Gastrocnemius medialis (tissue), 4 donors: ENCODE data around the gene PHRF1. TPM values are rescaled to one million over a fixed set of nuclear protein-coding genes. Genes with fewer than 3 reads are reported as not detected.

ENCODE experiments used
- ATAC-seq, 2 donors: fragments of 150-250 bp; one replicate each; pipeline ENCODE4 v1.9.1; 2016
- DNase-seq, 2 donors: peaks; one replicate each; pipeline ENCODE4 v3.0.0-alpha.2; 2019
- H3K27ac ChIP-seq, 4 donors: fragments of 200-600 bp; sonication (generic); 1 replicate in 1 of 4; 2 replicates in 3 of 4; pipeline ENCODE4 v1.5.1; 2016 to 2018; ENCODE audit warnings: mild to moderate bottlenecking in 2 of 4, moderate library complexity in 1 of 4
- H3K27me3 ChIP-seq, 3 donors: fragments of 200-600 bp; sonication (generic) in 2 of 3; 1 replicate in 1 of 3; 2 replicates in 2 of 3; pipeline versions ENCODE4 v1.5.1 to v1.6.0; 2016 to 2019; ENCODE audit warnings: mild to moderate bottlenecking in 1 of 3, moderate library complexity in 1 of 3
- H3K36me3 ChIP-seq, 2 donors: fragments of 200-600 bp; sonication (generic) in 1 of 2; one replicate each; pipeline ENCODE4 v1.5.1; 2017 to 2018
- H3K4me1 ChIP-seq, 2 donors: fragments of 200-600 bp; sonication (generic) in 1 of 2; one replicate each; pipeline ENCODE4 v1.5.1; 2016 to 2017; ENCODE audit warnings: mild to moderate bottlenecking in 2 of 2
- H3K4me3 ChIP-seq, 4 donors: fragments of 200-600 bp; sonication (generic) in 3 of 4; 1 replicate in 1 of 4; 2 replicates in 3 of 4; pipeline ENCODE4 v1.5.1; 2016 to 2019; ENCODE audit warnings: mild to moderate bottlenecking in 2 of 4
- H3K9me3 ChIP-seq, 3 donors: fragments of 200-600 bp; sonication (generic) in 2 of 3; 1 replicate in 1 of 3; 2 replicates in 2 of 3; pipeline ENCODE4 v1.5.1; 2016 to 2019
- POLR2A ChIP-seq, 2 donors: fragments of 450-650 bp; IDR thresholded peaks; one replicate each; pipeline ENCODE4 v1.6.1; 2017; ENCODE audit warnings: antibody characterized with exemption in 2 of 2, mild to moderate bottlenecking in 2 of 2, moderate library complexity in 2 of 2
- in situ Hi-C, 4 donors: fragments of 200-750 bp; cut with MboI; loops; one replicate each; pipeline versions ENCODE4 v1.15.0 to v1.8.0; 2017; ENCODE audit warnings: low sequenced_read_pairs in 4 of 4
- intact Hi-C: fragments of 100-400 bp; cut with DNase I; formaldehyde crosslinking; loops from one replicate; pipeline ENCODE4 v1.15.1; 2023; ENCODE audit warnings: low total_unique reads
- total RNA-seq, 4 donors: library from RNA; depleted of rRNA; stranded (reverse); fragments of >200 nt; gene quantifications; one replicate each; pipeline versions ENCODE4 v1.1.0 to v1.2.3, GENCODE V29; 2016
- TF ChIP-seq, protein P1 (sequence below), 5 experiments: fragments of 450-650 bp in 3 of 5; fragments of 200-600 bp in 2 of 5; sonication (generic) in 2 of 5; IDR thresholded peaks in 4 of 5; conservative IDR thresholded peaks in 1 of 5; 1 replicate in 4 of 5; 2 replicates in 1 of 5; pipeline ENCODE4 v1.5.1; 2016 to 2019; ENCODE audit warnings: antibody characterized with exemption in 5 of 5, mild to moderate bottlenecking in 3 of 5, moderate library complexity in 3 of 5

Gene PHRF1
- total RNA-seq, 4 donors from 2014 or later: 9.2 to 22.6 (median 20.8) TPM

DNA sequence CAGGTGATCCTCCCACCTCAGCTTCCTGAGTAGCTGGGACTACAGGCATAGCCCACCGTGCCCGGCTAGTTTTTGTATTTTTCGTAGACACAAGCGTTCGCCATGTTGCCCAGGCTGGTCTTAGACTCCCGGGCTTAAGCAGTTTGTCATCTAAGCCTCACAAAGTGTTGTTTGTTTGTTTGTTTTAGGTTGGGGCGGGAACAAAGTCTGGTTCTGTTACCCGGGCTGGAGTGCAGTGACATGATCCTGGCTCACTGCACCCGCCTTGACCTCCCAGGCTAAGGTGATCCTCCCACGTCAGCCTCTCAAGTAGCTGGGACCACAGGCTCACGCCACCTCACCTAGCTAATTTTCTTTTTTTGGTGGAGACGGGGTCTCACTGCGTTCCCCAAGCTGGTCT is 26.9 kb downstream of the PHRF1 start:
- intact Hi-C loops: no loop called here
- Histone ChIP-seq H3K4me3 (no peak overlapping the region), H3K4me1 (no peaks in the 10 kb centered on the region), H3K27me3 (no peaks in the 10 kb centered on the region), H3K27ac (no peak overlapping the region), H3K9me3 (no peaks in the 10 kb centered on the region), H3K36me3 (peaks cover 0 to 93% of the 10 kb centered on the region in 2 donors)
- DNase-seq: no peak
- ATAC-seq: no peak
- TF ChIP-seq POLR2A (IDR thresholded peaks at IDR 0.05): no peak
- TF ChIP-seq, protein P1, sequence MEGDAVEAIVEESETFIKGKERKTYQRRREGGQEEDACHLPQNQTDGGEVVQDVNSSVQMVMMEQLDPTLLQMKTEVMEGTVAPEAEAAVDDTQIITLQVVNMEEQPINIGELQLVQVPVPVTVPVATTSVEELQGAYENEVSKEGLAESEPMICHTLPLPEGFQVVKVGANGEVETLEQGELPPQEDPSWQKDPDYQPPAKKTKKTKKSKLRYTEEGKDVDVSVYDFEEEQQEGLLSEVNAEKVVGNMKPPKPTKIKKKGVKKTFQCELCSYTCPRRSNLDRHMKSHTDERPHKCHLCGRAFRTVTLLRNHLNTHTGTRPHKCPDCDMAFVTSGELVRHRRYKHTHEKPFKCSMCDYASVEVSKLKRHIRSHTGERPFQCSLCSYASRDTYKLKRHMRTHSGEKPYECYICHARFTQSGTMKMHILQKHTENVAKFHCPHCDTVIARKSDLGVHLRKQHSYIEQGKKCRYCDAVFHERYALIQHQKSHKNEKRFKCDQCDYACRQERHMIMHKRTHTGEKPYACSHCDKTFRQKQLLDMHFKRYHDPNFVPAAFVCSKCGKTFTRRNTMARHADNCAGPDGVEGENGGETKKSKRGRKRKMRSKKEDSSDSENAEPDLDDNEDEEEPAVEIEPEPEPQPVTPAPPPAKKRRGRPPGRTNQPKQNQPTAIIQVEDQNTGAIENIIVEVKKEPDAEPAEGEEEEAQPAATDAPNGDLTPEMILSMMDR (IDR thresholded peaks at IDR 0.05 in 4 of 5, conservative IDR thresholded peaks at IDR 0.05 in 1 of 5): no peak
- in situ Hi-C loops: no loop called here

DNA sequence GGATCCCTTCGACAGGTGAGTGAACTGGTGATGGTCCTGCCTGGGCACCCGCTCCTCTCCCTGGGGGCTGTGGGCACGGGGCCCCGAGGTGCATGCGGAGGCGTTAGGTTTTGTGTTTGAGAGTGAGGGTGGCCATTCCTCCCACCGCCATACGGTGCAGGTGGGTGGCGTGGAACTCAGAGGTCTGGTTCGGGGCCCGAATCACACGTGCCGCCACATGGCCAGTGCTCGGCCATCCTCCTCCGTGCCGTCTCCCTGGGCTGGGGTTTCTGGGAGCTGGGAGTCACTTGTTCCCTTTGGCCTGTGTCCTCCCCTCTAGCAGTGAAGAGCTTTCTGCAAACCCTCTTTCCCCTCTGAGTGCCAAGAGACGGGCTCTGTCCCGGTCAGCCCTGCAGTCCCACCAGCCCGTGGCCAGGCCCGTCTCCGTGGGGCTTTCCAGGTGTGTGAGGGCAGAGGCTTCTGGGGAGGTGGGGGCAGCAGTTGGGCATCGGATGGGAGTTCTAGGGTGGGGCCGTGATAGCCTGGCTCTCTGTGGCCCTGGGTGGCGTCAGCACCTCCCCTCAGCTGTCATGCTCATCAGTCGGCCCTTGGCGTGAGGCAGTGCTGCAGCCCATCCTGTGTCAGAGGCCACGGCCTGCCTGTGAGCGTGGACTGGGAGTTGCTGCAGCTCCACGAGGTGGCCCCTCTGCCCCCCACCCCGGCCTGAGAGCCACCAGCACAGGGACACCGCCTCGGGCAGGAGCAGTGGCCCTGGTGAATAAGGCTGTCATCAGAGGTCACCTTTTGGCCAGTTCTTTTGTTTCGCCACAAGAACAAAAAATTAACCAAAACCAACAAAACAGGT is 29.2 kb downstream of the PHRF1 start:
- no peak overlapping the region for H3K4me3 ChIP-seq
- no peak for TF ChIP-seq POLR2A (IDR thresholded peaks at IDR 0.05)
- TF ChIP-seq, protein P1 (IDR thresholded peaks at IDR 0.05 in 4 of 5, conservative IDR thresholded peaks at IDR 0.05 in 1 of 5): no peak
- peaks cover 0 to 94% of the 10 kb centered on the region in 2 donors for H3K36me3 ChIP-seq
- no peaks in the 10 kb centered on the region for H3K4me1 ChIP-seq
- H3K27ac ChIP-seq: no peak overlapping the region
- H3K27me3 ChIP-seq: no peaks in the 10 kb centered on the region
- intact Hi-C loops: no loop called here
- in situ Hi-C loops: no loop called here
- no peaks in the 10 kb centered on the region for H3K9me3 ChIP-seq
- ATAC-seq (no peak), DNase-seq (no peak)

DNA sequence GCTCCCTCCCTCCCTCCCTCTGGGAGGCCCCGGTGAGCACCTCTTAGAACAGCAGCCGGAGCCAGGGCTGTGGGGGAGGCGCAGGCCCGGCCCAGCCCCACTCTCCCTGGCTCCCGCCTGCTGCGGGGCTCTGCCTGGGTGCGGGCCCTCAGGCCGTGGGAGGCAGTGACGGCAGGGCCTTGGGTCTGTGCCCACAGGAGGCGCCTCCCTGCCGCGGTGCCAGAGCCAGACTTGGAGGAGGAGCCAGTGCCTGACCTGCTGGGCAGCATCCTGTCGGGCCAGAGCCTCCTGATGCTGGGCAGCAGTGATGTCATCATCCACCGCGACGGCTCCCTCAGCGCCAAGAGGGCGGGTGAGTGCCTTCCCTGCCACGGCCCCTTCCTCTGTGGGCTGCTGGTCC is 30.0 kb downstream of the PHRF1 start:
- intact Hi-C loops: no loop called here
- TF ChIP-seq, protein P1 (IDR thresholded peaks at IDR 0.05 in 4 of 5, conservative IDR thresholded peaks at IDR 0.05 in 1 of 5): no peak
- H3K4me3 ChIP-seq: no peak overlapping the region
- H3K27me3 ChIP-seq: no peaks in the 10 kb centered on the region
- H3K27ac ChIP-seq: no peak overlapping the region
- in situ Hi-C loops: no loop called here
- H3K9me3 ChIP-seq: no peaks in the 10 kb centered on the region
- ATAC-seq (no peak), DNase-seq (no peak)
- peaks cover 0 to 96% of the 10 kb centered on the region in 2 donors for H3K36me3 ChIP-seq
- no peaks in the 10 kb centered on the region for H3K4me1 ChIP-seq

DNA sequence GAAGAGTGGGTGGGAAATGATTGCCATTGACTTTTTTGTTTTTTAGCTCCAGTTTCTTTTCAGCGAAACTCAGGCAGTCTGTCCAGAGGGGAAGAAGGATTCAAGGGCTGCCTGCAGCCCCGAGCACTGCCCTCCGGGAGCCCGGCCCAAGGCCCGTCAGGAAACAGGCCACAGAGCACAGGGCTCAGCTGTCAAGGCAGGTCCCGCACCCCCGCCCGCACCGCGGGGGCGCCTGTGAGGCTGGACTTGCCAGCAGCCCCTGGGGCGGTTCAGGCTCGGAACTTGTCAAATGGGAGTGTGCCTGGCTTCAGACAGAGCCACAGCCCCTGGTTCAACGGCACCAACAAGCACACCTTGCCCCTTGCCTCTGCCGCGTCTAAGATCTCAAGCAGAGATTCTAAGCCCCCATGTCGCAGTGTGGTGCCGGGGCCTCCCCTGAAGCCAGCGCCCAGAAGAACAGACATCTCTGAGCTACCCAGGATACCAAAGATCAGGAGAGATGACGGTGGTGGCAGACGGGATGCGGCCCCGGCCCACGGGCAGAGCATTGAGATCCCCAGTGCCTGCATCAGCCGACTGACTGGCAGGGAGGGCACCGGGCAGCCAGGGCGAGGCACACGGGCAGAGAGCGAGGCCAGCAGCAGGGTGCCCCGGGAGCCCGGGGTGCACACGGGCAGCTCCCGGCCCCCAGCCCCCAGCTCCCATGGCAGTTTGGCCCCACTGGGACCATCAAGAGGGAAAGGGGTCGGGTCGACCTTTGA is 30.9 kb downstream of the PHRF1 start:
- intact Hi-C loops: no loop called here
- no peak for ATAC-seq

More for the DNA sequence above, 30.9 kb downstream of the PHRF1 start:
- H3K27ac ChIP-seq: no peak overlapping the region
- TF ChIP-seq POLR2A (IDR thresholded peaks at IDR 0.05): no peak
- TF ChIP-seq, protein P1 (IDR thresholded peaks at IDR 0.05 in 4 of 5, conservative IDR thresholded peaks at IDR 0.05 in 1 of 5): no peak
- H3K4me3 ChIP-seq: no peak overlapping the region
- no peaks in the 10 kb centered on the region for H3K9me3 ChIP-seq
- no peaks in the 10 kb centered on the region for H3K27me3 ChIP-seq
- H3K4me1 ChIP-seq: peaks cover 5 to 7% of the 10 kb centered on the region in 2 donors
- in situ Hi-C loops: no loop called here
- H3K36me3 ChIP-seq: peaks cover 0 to 96% of the 10 kb centered on the region in 2 donors
- DNase-seq: no peak
